GM19239 (cell line): ENCODE measurements around the gene ITGB6.
"Not testable (repeated sequence)": the region's sequence is repeated elsewhere in the genome, so short reads cannot be mapped to it uniquely, and the experiment has no call there.

Experiments
- DNase-seq: peaks from one replicate; pipeline ENCODE4 v3.0.0; 2011; ENCODE audit warnings: low spot score; ENCODE audit not compliant: insufficient read length
- FAIRE-seq: peaks from 2 replicates; lab custom pipeline; 2011; peaks lifted over from hg19 to GRCh38; lab: Jason Lieb, UNC

The ITGB6 gene

DNA sequence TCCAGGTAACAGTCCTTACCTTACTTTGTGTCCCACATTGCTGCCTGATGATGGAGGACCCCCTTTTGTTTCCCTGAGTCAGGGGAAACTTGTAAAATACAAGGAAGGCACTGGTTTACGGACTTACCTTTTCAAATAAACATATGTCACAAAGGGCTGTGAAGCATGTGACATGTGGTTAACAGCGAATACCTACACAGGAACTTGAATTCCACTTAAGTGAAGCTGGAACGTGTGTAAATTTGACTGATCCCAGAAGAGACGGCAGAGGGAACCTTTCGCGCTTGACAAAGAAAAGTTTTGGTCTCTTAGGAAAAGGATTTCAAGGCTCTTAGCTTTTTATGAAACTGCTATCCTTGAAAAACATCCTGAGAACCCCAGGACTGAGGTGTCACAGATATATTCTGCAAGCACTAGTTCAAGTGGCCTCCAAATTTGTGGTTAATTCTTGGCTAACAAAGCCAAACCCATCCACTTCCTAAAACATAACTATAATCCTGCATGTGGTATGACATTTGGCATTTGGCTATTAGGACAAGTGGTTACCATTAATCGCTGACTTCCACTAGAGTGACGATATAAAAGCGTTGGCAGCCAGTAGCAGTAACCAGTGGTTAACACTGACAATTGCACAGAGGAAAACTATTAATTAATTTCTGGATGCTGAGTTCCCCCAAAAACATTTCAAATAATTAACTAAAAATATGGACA, 55.6 kb downstream of the ITGB6 start:
- FAIRE-seq (no peak), DNase-seq (no peak)

DNA sequence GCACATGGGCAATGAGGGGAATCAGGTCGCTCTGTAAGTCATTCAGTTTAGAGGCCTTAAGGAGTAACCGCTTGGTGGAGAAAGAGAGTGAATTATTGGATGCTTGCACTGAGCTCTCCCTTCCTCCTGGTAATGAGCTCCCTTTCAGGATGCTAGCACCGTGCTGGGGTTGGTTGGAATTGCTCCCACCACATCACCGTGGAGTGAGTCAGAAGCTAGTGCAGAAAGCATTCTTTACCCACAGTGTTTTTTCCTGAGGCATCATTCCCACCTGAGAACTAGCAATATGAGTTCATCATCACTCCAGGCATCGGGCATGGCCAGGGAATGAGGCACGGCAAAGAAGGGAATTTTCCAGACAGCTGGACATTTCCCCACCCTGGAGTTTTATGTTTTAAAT, 57.6 kb downstream of the ITGB6 start:
- no peak for FAIRE-seq
- no peak for DNase-seq

DNA sequence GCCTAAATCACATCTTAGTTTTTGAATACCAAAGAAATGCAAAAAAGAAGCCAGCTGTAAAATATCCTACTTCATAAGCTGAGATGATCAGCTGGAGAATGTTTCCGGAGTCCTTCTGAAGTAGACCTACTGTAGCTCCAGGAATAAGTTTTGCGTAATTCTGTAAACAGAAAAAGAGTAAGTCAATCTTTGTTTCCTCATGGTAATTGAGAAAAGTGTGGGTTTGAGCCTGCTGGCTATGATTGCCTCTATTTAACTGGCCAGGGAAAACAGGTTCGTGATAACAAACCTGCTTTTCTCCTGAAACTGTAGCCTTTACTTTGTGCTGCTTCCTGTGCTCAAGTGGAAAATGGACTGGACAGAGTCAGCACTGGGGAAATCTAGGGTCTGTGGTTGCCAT, 58.2 kb downstream of the ITGB6 start:
- DNase-seq (no peak), FAIRE-seq (no peak)

DNA sequence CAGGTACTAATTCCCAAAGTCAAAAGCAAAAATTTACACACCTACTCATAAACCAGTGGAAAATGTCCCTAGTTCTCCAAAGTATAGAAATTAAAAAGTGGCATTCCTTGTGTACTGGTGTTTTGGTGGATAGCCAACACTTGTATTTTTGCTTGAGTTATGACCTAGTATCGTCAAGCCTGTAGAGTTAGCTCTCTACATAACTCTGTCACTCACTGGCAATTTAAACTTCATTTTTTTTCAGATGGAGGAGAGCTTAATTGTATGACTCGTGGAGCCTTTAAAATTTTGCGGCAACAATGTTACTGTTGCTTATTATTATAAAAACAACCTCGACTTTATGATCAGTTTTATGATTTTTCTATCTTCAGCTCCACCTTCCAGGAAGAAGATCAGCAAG, 58.7 kb downstream of the ITGB6 start:
- no peak for DNase-seq
- no peak for FAIRE-seq

DNA sequence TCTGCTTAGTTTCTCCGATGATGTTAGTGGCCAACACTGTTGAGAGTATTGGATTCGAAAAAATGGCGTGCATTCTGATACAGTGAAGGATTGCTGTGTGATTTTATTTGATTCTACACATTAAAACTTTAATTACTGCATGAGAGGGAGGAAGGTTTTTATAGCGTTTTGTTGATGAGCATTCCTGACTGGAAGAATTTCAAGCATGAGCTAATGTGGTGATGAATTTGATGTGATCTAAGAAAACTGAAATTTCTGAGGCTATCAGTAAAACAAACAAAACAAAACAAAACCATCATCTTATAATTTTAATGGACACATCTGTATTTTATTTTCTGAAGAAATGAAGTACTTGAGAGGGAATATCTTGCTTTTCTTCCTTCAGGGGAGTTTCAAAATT, 59.6 kb downstream of the ITGB6 start:
- DNase-seq: no peak
- no peak for FAIRE-seq

DNA sequence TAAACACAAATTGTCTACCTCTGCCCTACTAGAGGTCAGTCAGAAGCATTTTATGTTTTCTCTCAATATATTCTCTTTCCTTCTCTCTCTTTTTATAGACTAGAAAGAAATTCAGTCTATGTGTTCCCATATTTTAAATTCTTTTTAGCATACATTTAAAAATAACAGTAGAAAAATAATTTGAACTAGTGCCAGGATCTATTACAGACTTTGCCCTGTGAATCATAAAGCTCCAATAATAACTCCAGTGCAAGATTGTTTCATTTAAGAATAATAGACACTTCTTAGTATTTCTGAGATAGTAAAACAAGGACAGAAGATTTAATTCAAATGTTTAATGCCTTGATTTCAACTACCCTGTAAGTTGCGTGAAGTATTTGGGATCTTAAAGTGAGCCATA, 60.1 kb downstream of the ITGB6 start:
- no peak for DNase-seq
- no peak for FAIRE-seq

DNA sequence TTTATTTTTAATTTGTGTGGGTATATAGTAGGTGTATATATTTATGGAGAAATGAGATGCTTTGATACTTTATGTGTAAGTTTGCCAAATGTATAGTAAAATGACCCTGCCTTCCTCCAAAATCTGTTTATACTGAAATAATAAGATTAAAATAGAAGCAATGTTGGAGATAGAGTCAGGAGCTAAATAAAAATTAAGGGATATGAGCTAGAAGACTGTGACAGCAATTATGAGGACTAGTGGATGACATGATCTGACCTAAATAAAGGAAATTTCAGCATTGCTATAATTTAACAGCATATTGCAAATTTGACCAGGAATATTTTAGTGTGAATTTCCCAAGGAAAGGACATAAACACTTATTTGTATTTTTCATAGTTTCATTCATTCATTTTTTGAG, 60.7 kb downstream of the ITGB6 start:
- FAIRE-seq (no peak), DNase-seq (no peak)

DNA sequence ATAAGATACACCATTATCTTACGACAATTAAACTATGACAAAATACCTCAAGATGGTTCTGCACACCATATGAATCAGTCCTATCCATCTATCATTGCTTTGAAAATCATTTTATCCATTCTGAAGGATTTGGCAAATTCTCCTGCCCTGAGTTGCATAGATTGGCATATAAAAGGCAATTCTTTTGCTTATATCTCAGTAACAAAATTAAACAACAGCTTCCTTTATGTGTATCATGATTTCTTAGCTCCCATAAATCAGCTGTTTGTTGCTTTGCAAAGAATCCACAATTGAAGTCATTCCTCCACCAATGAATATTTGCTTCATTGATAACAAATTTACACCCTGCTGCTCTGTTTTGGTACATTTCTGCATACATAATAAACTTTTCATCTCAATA, 61.7 kb downstream of the ITGB6 start:
- no peak for DNase-seq
- no peak for FAIRE-seq

DNA sequence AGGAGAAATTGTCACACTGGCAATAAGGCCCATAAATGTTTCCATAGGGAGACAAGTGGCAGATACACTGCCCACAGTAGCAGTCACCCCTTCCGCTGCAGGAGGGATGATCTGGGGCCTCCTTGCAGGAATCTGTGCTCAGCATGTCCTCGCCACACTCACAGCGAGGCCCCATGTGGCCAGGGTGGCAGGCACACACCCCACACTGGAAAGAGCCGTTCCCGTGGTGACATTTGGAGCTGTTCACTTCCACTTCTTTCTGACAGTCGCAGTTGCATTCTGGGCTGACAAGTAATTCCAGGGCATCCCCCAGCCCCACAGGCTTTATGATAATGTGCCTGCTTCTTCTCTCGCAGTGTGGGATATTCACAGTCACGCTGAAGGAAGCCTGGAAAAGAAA, 62.6 kb downstream of the ITGB6 start:
- no peak for FAIRE-seq

DNA sequence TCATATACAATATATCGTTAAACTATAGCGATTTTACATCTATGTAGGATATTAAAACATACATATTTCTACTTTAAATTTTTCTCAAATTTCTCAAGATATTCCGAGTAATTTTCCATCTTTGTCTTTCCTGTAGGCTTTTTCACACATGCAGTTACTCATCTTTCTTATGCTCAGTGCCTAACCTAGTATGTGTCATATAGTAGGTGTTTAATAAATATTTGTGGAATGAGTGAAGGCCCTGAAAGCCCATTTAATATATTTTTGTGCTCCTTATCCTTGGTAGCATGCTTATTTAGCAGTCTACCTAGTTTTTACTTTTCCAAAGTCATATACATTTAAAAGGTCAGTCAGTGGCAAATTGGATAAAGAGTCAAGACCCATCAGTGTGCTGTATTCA, 67.3 kb downstream of the ITGB6 start:
- DNase-seq (no peak), FAIRE-seq (no peak)

More for the DNA sequence above, 62.6 kb downstream of the ITGB6 start:
- DNase-seq: no peak

DNA sequence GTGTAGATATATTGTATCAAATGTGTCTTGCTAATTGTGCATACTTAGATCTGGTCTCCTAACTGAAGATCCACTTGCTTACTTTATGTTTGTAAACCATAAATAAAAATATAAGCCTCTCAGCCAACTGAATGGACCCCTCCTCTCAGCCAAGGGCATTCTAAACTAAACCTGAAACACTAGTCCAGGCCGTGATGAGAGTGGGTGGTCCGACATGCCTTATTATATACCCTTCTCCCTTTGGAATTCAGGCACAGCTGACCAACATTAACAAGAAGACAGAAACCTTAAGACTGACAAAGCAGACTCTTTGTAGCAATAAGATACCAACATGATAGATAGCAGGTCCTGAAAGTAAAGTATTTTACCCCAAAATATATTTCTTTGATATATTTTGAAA, 73.3 kb downstream of the ITGB6 start:
- DNase-seq (no peak), FAIRE-seq (no peak)

DNA sequence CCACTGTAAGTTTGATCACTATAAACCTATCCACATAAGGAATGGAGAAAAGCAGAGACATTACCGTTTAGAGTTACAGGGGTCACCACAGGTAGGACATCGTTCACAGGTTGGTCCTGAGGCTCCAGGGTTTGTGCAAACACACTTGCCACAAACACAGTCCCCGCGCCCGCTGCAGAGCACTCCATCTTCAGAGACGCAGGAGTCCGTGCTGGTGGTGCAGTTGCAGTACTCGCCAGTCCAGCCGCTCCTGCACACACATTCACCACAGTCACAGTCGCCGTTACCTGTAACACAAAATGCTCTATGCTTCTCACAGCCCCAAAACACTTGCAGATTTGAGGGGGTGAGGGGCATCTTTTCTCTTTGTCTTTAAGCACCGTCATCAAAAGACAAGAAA, 73.8 kb downstream of the ITGB6 start:
- no peak for DNase-seq
- no peak for FAIRE-seq

DNA sequence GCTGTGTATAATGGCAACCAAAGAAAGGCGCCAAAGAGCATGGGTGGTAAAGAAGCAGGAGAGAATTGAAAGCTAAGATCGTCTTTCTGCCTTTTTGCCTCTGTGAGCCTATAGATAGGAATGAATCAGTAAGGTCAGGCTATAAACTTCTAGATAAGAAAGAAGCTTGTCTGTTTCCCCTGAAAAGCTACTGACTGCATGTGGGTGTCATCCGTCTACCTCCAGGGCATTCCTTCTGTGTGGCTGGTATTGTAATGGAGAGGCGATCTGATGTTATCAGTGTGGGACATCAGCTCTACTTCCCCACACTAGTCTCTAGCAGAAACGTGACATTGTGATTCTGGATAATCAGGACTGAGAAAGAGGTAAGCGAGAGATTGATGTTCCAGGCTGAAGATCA, 74.2 kb downstream of the ITGB6 start:
- DNase-seq: no peak
- FAIRE-seq: no peak

DNA sequence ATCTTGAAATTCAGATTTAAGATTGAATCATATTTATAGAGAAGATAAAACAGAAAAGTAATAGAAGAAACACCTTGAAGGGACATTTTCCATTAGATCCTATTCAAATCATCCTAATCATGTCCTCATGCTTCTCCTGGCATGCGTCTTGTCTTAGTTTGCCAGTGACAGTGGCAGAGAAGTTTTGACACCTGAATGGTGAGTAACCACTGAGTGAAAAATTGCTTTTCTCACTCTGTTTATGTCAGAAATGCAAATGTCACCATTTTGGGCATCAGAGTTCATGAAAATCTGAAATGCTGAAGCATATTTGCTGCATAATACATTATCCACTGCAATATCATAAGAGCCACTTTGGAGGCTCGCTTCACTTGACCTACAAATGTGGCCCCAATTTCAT, 74.7 kb downstream of the ITGB6 start:
- no peak for DNase-seq
- no peak for FAIRE-seq

DNA sequence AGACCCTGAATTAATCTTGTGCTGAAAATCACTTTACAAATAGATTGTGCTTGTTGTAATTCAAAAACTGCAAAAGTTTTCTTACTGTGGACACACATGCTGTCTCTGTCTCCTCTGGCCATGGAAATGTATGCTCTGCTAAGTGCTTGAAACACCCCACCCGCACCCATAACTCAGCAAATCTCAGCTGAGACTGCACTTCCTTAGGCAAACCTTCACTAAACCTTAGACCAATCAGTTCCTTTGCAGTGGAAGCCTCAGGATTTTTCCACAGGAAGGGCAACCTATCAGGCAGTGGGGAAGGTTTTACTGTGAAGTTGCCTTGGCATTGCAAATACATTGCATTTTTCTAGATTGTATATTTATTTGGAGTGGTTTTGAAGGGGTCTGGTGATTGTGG, 75.5 kb downstream of the ITGB6 start:
- FAIRE-seq (no peak), DNase-seq (no peak)

DNA sequence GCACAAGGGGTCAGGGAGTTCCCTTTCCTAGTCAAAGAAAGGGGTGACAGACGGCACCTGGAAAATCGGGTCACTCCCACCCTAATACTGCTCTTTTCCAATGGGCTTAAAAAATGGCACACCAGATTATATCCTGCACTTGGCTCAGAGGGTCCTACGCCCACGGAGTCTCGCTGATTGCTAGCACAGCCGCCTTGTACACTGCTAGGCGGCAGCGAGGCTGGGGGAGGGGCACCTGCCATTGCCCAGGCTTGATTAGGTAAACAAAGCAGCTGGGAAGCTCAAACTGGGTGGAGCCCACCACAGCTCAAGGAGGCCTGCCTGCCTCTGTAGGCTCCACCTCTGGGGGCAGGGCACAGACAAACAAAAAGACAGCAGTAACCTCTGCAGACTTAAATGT, 85.4 kb downstream of the ITGB6 start:
- not testable (repeated sequence) for DNase-seq, FAIRE-seq

DNA sequence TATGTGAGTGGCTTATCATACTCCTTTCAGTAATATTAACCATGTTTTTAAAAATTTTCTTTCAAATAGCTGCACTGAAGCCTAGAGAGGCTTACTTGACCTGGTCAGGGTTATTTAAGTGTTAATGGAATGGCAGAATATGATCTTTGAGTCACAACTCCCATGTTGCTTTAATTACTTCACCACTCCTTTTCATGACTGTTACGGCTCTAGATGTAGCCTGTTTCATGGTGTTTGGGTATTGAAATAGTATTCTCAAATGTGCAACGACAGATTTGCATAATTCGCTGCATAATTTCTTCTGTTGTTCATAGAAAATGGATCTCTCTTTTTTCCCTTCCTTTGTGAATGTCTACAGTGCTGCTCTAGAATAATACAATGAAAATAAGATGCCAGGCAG, 86.1 kb downstream of the ITGB6 start:
- DNase-seq (no peak), FAIRE-seq (no peak)

DNA sequence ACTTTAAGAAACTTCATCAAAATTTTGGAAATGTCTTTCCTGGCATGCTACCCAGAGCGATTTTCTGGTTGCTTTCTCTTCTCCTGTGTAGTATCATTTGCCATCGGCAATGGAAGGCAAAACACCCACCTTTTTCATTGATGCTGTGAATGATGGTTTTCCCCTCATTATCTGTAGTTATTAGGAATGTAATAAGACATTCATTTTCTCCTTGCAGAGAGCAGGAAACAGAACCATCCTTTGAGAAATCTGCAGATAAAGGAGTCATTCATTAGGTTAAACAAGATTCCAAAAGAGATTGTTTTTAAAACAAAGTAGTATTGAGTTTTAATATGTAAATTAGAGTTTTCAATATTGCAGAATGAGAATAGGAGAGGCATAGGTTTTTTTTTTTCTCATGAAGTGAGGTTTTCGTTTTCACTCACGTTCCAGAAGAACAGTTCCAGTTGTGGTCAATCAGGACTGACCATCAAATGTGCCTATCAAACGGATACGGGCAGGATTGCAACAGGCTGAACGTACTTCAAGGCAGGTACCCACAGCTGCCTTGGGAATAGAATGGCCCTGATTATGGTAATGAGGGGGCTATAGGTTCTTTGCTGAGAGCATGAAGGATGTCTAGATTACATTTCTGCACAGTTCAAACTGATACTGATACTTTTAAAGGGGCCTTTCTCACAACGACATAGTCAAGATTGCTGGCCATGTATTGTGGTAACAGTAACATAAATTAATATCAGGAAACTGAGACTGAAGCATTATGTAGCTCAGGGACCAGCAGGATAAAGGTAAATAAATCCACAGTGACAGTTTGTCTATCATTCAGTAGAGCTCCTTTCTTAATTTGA, 87.9 kb downstream of the ITGB6 start:
- peak; percentile 49 for FAIRE-seq
- DNase-seq: no peak

DNA sequence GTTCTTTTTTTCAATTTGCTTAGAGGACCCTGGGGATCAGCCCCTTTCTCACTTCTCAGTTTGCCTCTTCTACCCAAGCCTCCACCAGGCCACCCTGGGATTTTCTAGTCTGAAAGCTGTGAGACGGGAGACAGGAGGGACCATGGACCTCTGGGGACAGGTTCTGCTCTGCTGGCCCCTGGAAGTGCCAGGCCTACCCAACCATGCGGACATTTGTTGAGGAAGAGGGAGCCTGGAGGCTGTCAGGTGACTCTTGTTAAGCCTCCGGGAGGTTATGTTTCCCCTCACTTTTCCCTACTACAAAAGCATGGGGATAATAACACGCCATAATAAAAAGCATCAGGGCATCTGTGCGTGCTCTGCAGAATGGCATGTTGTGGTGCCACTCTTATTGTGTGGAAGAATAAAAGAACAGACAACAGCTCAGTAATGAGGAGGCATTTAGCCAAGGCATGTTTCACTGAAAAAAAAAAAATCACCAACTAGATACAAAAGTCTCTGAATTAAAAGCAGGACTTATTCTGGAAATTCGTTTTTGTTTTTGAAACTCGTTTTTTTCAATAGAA, 89.3 kb downstream of the ITGB6 start:
- DNase-seq (no peak), FAIRE-seq (no peak)

DNA sequence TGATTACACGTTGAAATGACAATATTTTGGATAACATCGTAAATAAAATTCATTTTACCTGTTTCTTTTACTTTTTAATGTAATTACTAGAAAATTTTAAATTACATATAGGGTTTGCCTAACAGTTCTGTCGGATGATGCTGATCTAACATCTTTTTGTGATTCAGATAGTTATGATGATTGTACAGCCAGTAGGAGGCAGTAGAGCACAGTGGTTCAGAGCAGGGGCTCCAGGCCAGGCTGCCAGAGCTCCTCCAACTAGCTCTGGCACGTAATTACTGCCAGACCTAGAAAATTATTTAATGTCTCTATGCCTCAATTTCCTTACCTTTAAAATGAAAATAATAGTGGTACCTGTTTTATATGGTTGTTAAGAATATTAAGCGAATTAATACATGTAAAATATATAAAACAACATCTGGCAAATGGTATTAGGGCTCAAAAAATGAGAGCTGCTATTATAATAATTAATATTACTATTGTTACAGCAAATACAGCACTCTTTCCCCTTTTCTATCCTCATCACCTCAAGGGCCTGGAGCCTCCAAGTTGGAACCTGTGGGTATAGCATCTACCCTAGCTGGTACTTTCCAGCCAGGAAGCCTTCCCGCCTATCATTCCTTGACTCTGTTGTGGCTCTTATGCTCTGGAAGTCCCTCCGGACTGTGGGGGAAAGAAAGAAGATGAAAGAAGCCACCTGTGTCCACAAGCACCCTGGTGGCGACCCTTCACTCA, 90.0 kb downstream of the ITGB6 start:
- DNase-seq (no peak), FAIRE-seq (peak; percentile 74)

DNA sequence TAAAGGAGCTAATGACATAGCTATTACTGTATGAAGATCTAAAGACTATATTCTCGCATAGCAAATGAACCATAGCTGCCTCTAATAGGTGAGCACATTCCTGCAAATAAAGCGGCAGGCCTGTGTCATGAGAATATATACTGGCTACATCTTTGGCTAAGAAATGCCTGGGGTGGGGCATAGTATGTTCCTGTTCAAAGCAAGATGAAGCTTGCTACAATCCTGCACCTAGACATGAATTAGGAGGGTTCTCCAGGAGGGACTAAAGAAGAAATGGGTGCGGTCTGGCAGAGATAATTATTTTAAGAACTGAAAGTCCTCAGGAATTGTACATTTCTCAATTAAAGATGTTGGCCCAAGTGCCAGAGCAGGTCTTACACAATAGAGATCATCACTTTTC, 90.8 kb downstream of the ITGB6 start:
- DNase-seq: no peak
- FAIRE-seq: no peak
